Breast epithelium (tissue), 3 donors: ENCODE measurements around the gene ZSCAN4.

Source experiments
- POLR2A ChIP-seq: fragments of 450-650 bp; IDR thresholded peaks from one replicate; pipeline ENCODE4 v1.6.1; 2016; ENCODE audit warnings: antibody characterized with exemption, mild to moderate bottlenecking, moderate library complexity
- POLR2AphosphoS5 ChIP-seq, 3 donors: sonication (generic); formaldehyde crosslinking; IDR thresholded peaks; one replicate each; pipeline ENCODE4 v1.6.1; 2017; ENCODE audit warnings: antibody characterized with exemption in 3 of 3
- TF ChIP-seq, protein P1 (sequence below), 3 donors: fragments of 450-650 bp; IDR thresholded peaks; one replicate each; pipeline ENCODE4 v1.5.1; 2016 to 2017; ENCODE audit warnings: antibody characterized with exemption in 3 of 3, mild to moderate bottlenecking in 3 of 3, moderate library complexity in 3 of 3

DNA sequence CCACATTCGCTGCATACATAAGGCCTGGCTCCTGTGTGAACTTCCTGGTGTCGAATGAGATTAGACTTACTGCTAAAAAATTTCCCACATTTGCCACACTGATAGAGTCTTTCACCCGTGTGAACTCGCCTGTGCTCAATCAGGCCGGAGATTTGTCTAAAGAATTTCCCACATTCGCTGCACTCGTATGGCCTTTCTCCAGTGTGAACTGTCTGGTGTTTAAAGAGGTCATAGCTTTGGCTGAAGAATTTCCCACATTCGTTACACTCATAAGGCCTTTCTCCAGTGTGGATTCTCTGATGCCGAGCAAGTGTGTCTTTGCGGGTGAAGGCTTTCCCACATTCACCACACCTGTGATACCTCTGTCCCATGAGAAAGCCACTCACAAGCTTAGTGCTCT is 52.1 kb downstream of the ZSCAN4 start:
- TF ChIP-seq POLR2A (no peak), POLR2AphosphoS5 (IDR thresholded peaks at IDR 0.05) (no peak)
- TF ChIP-seq, protein P1, sequence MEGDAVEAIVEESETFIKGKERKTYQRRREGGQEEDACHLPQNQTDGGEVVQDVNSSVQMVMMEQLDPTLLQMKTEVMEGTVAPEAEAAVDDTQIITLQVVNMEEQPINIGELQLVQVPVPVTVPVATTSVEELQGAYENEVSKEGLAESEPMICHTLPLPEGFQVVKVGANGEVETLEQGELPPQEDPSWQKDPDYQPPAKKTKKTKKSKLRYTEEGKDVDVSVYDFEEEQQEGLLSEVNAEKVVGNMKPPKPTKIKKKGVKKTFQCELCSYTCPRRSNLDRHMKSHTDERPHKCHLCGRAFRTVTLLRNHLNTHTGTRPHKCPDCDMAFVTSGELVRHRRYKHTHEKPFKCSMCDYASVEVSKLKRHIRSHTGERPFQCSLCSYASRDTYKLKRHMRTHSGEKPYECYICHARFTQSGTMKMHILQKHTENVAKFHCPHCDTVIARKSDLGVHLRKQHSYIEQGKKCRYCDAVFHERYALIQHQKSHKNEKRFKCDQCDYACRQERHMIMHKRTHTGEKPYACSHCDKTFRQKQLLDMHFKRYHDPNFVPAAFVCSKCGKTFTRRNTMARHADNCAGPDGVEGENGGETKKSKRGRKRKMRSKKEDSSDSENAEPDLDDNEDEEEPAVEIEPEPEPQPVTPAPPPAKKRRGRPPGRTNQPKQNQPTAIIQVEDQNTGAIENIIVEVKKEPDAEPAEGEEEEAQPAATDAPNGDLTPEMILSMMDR (IDR thresholded peaks at IDR 0.05) = no peak
